Large intestine (tissue), 12 donors: Measurements from ENCODE around the gene CYTH2. TPM values are rescaled to one million over a fixed set of nuclear protein-coding genes. Genes with fewer than 3 reads are reported as not detected.

Experiments used
- DNase-seq, 2 donors: peaks; one replicate each; pipeline versions ENCODE4 v3.0.0 to v3.0.0-alpha.2; 2013
- H3K27ac ChIP-seq: one replicate; pipeline ENCODE4 v1.5.1; 2013; ENCODE audit warnings: low read length
- H3K27me3 ChIP-seq: 2 replicates; pipeline ENCODE4 v1.6.1; 2013; ENCODE audit warnings: low read length; ENCODE audit not compliant: control insufficient read depth, insufficient read depth
- H3K36me3 ChIP-seq: 2 replicates; pipeline ENCODE4 v1.6.1; 2013; ENCODE audit warnings: low read length; ENCODE audit not compliant: control insufficient read depth, insufficient read depth
- H3K4me1 ChIP-seq: one replicate; pipeline ENCODE4 v1.6.1; 2013; ENCODE audit warnings: low read length; ENCODE audit not compliant: control insufficient read depth, insufficient read depth
- H3K4me3 ChIP-seq: one replicate; pipeline ENCODE4 v1.5.1; 2013; ENCODE audit warnings: low read length
- H3K9me3 ChIP-seq: one replicate; pipeline ENCODE4 v1.6.1; 2013; ENCODE audit warnings: mild to moderate bottlenecking, low read depth, low read length, moderate library complexity; ENCODE audit not compliant: control insufficient read depth
- WGBS: methylation state at CpG from one replicate; pipeline ENCODE4 v1.1.5; 2013; ENCODE audit warnings: low lambda C conversion rate; ENCODE audit not compliant: insufficient coverage; 5-methylcytosine and 5-hydroxymethylcytosine counted together
- long read RNA-seq, 11 donors: transcript quantifications; one replicate each; lab custom pipeline, GENCODE V29; 2026
- polyA plus RNA-seq: library from polyadenylated mRNA; unstranded; fragments of 120-200 nt; gene quantifications from one replicate; pipeline ENCODE4 v1.2.1, GENCODE V29; 2013

Gene CYTH2
- 63.8 TPM for polyA plus RNA-seq
- long read RNA-seq, donor 1, full-length matches to known transcripts = 8 of 14 reads
- long read RNA-seq, donor 1, partial matches to known transcripts = 6 of 14 reads
- long read RNA-seq, donor 1, other reads (novel, unspliced or antisense) = 0 of 14 reads
- long read RNA-seq, donor 2, full-length matches to known transcripts = 18 of 35 reads
- long read RNA-seq, donor 2, partial matches to known transcripts = 17 of 35 reads
- long read RNA-seq, donor 2, other reads (novel, unspliced or antisense) = 0 of 35 reads
- long read RNA-seq, donor 3, full-length matches to known transcripts = 18 of 47 reads
- long read RNA-seq, donor 3, partial matches to known transcripts = 29 of 47 reads
- long read RNA-seq, donor 3, other reads (novel, unspliced or antisense) = 0 of 47 reads
- long read RNA-seq, donor 4 = 0 reads
- long read RNA-seq, donor 5, full-length matches to known transcripts = 2 of 23 reads
- long read RNA-seq, donor 5, partial matches to known transcripts = 21 of 23 reads
- long read RNA-seq, donor 5, other reads (novel, unspliced or antisense) = 0 of 23 reads
- long read RNA-seq, donor 6, full-length matches to known transcripts = 9 of 33 reads
- long read RNA-seq, donor 6, partial matches to known transcripts = 24 of 33 reads
- long read RNA-seq, donor 6, other reads (novel, unspliced or antisense) = 0 of 33 reads
- long read RNA-seq, donor 7, full-length matches to known transcripts = 4 of 4 reads
- long read RNA-seq, donor 7, partial matches to known transcripts = 0 of 4 reads
- long read RNA-seq, donor 7, other reads (novel, unspliced or antisense) = 0 of 4 reads
- long read RNA-seq, donor 8, full-length matches to known transcripts = 19 of 30 reads
- long read RNA-seq, donor 8, partial matches to known transcripts = 11 of 30 reads
- long read RNA-seq, donor 8, other reads (novel, unspliced or antisense) = 0 of 30 reads
- long read RNA-seq, donor 9, full-length matches to known transcripts = 10 of 10 reads
- long read RNA-seq, donor 9, partial matches to known transcripts = 0 of 10 reads
- long read RNA-seq, donor 9, other reads (novel, unspliced or antisense) = 0 of 10 reads
- long read RNA-seq, donor 10, full-length matches to known transcripts = 10 of 18 reads
- long read RNA-seq, donor 10, partial matches to known transcripts = 8 of 18 reads
- long read RNA-seq, donor 10, other reads (novel, unspliced or antisense) = 0 of 18 reads
- long read RNA-seq, donor 11, full-length matches to known transcripts = 11 of 11 reads
- long read RNA-seq, donor 11, partial matches to known transcripts = 0 of 11 reads
- long read RNA-seq, donor 11, other reads (novel, unspliced or antisense) = 0 of 11 reads

DNA sequence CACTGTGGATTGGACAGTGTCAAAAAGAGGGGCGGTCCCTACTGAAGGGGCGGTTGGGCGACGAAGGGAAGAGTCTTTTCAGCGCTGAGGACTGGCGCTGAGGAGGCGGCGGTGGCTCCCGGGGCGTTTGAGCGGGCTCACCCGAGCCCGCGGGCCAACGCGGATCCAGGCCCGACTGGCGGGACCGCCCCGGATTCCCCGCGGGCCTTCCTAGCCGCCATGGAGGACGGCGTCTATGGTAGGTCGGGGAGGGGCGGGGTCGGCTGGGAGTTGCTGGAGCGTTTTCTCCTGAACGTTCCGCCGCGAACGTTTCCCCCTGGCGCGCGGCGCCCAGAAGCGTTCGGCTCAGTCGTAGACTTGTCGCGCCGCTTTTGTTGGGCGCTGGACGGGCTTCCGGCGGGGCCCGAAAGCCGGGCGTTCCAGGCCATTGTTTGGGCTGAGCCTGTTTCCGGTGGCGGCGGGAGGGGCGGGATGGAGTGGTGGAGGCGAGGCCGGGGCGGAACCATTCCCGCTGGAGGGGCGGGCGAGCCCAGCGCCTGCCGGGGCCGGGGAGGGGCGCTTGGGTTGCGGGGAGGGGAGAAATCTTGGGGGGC, at the start of gene CYTH2:
Gene CYTH2, plus strand, starts transcription at position 81 of the 593 bp plus-strand sequence. Its CDS starts 139 bp downstream, at position 220.
- peaks cover 15% of the 10 kb centered on the region for H3K4me1 ChIP-seq
- peaks cover 42% of the 10 kb centered on the region for H3K36me3 ChIP-seq
- H3K4me3 ChIP-seq = peak within 1 kb of the TSS; percentile 99
- peak within 1 kb of the TSS; percentile 99 for H3K27ac ChIP-seq
- no peaks in the 10 kb centered on the region for H3K9me3 ChIP-seq
- H3K27me3 ChIP-seq = no peaks in the 10 kb centered on the region
- no CpG with 5 or more reads among the region's 66 CpGs for WGBS
- DNase-seq = peak in 1 of 2 donors; percentile 85

- Histone ChIP-seq H3K36me3 (no peaks in the 10 kb centered on the region), H3K27me3 (peaks cover 2% of the 10 kb centered on the region), H3K9me3 (peaks cover 2% of the 10 kb centered on the region), H3K4me3 (no peak overlapping the region), H3K27ac (no peak overlapping the region), H3K4me1 (peaks cover 6% of the 10 kb centered on the region)
- DNase-seq = no peak
- no CpG with 5 or more reads among the region's 16 CpGs for WGBS
Measured at GRCh38 chr19:48421548-48421947, 47.6 kb upstream of the CYTH2 start.

GRCh38 chr19:48424694-48425219, 44.4 kb upstream of the CYTH2 start:
- H3K4me3 ChIP-seq = no peak overlapping the region
- H3K27ac ChIP-seq = no peak overlapping the region
- DNase-seq = peak in 1 of 2 donors; percentile 29
- H3K36me3 ChIP-seq = no peaks in the 10 kb centered on the region
- H3K27me3 ChIP-seq = no peaks in the 10 kb centered on the region
- H3K9me3 ChIP-seq = no peaks in the 10 kb centered on the region
- no CpG with 5 or more reads among the region's 8 CpGs for WGBS
- H3K4me1 ChIP-seq = no peaks in the 10 kb centered on the region

DNA sequence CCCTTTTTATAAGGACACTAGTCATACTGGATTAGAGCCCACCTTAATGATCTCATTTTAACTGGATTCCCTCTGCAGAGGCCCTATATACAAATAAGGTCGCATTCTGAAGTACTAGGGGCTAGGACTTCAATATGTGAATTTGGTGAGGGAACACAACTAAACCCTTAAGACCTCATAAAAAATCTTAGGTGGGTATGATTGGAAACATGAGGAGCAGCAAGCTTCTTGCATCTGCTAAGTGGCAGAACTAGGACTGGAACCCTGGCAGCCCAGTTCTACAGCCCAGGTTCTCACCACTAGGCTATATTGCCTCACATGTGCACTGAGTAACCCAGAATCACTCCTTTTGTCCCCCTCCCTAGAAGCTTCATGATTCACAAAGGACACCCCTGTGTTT, 40.5 kb upstream of the CYTH2 start:
- WGBS = no CpG with 5 or more reads among the region's 1 CpG
- Histone ChIP-seq H3K4me1 (no peaks in the 10 kb centered on the region), H3K27ac (no peak overlapping the region), H3K36me3 (no peaks in the 10 kb centered on the region), H3K27me3 (no peaks in the 10 kb centered on the region), H3K9me3 (no peaks in the 10 kb centered on the region), H3K4me3 (no peak overlapping the region)
- no peak for DNase-seq

DNA sequence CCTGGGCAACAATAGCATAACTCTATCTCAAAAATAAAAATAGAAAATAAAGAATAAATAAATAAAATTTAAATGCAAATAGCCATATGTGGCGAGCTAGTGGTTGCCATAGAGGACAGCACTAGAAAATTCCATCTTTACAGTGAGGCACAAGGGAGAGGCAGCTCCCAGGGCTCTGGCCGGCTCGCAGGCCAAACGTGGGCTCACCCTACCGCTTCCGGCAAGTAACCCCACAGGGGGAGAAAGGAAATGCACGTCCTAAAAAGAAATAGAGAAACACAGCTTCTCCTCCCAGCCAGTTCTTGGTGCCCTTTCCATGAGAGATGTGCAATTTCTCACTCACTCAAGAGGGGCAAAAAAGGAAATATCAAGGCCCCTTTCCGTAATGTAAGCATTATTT, 35.8 kb upstream of the CYTH2 start:
- Histone ChIP-seq H3K4me3 (no peak overlapping the region), H3K9me3 (no peaks in the 10 kb centered on the region), H3K4me1 (no peaks in the 10 kb centered on the region), H3K36me3 (no peaks in the 10 kb centered on the region), H3K27me3 (peaks cover 11% of the 10 kb centered on the region), H3K27ac (no peak overlapping the region)
- DNase-seq = no peak
- WGBS = 83% methylated on average over 1 of the region's 8 CpGs

DNA sequence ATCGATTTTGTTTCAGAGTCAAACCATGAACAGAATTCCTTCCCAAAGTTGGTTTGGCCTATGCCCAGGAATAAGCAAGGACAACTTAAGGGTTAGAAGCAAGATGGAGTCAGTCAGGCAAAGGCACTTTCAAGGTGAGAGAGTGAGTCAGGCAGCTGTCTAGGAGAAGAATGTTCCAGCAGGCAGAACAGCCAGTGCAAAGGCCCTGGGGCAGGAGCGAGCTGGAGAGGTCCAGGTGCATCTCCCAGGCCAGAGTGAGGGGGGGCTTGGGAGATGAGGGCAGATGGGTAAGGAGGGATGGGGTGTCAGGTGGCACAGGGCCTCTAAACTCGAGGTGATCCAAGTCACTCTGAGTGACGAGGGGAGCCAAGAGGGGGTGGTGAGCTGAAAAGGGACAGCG, 32.6 kb upstream of the CYTH2 start:
- no peak for DNase-seq
- Histone ChIP-seq H3K36me3 (no peaks in the 10 kb centered on the region), H3K27ac (no peak overlapping the region), H3K27me3 (peaks cover 29% of the 10 kb centered on the region), H3K4me1 (no peaks in the 10 kb centered on the region), H3K4me3 (no peak overlapping the region), H3K9me3 (no peaks in the 10 kb centered on the region)
- WGBS = 94% methylated on average over 2 of the region's 5 CpGs

GRCh38 chr19:48441360-48442050, 27.7 kb upstream of the CYTH2 start:
- no peak overlapping the region for H3K27ac ChIP-seq
- peaks cover 48% of the 10 kb centered on the region for H3K27me3 ChIP-seq
- H3K36me3 ChIP-seq = no peaks in the 10 kb centered on the region
- no peak overlapping the region for H3K4me3 ChIP-seq
- DNase-seq = no peak
- peaks cover 8% of the 10 kb centered on the region for H3K4me1 ChIP-seq
- peaks cover 11% of the 10 kb centered on the region for H3K9me3 ChIP-seq
- WGBS = no CpG with 5 or more reads among the region's 20 CpGs

DNA sequence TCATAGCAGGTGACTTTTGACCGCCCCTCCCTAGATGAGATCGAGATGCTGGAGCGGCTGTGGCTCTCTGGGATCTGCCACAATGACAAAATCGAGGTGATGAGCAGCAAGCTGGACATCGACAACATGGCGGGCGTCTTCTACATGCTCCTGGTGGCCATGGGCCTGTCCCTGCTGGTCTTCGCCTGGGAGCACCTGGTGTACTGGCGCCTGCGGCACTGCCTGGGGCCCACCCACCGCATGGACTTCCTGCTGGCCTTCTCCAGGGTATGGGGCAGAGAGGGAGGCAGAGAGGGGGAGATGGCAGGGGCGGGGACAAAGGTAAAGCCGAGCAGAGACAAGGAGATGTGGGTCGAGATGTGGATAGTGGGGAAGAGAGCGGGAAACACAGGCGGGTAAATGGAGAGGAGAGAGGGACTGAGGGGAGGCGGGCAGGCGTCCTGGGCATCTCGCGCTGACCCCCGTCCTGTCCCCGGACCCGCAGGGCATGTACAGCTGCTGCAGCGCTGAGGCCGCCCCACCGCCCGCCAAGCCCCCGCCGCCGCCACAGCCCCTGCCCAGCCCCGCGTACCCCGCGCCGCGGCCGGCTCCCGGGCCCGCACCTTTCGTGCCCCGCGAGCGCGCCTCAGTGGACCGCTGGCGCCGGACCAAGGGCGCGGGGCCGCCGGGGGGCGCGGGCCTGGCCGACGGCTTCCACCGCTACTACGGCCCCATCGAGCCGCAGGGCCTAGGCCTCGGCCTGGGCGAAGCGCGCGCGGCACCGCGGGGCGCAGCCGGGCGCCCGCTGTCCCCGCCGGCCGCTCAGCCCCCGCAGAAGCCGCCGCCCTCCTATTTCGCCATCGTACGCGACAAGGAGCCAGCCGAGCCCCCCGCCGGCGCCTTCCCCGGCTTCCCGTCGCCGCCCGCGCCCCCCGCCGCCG, 26.8 kb upstream of the CYTH2 start:
- no CpG with 5 or more reads among the region's 94 CpGs for WGBS
- peaks cover 3% of the 10 kb centered on the region for H3K36me3 ChIP-seq
- H3K9me3 ChIP-seq = peaks cover 11% of the 10 kb centered on the region
- no peak overlapping the region for H3K4me3 ChIP-seq
- no peak overlapping the region for H3K27ac ChIP-seq
- peaks cover 11% of the 10 kb centered on the region for H3K4me1 ChIP-seq
- H3K27me3 ChIP-seq = peaks cover 44% of the 10 kb centered on the region
- DNase-seq = no peak
